ENCODE results near the gene ATP12A. TPM values are rescaled to one million over a fixed set of nuclear protein-coding genes. Genes with fewer than 3 reads are reported as not detected.

ATP12A gene
- total and polyA plus RNA-seq, 2 of the 8 experiments (the other 6 are each of a cell fraction or from before 2014, with no cell fraction given): 0.80 to 1.3 TPM

GRCh38 chr13:24742294-24742693 lies 62.1 kb downstream of the ATP12A start:
- whole genome bisulfite sequencing, 2 experiments (ENCODE audit: extremely low coverage in 1 of 2, insufficient coverage in 1 of 2, insufficient read length in 1 of 2, insufficient replicate concordance in 2 of 2, low coverage in 1 of 2, low lambda C conversion rate in 2 of 2, missing lambda C conversion rate in 1 of 2): 58% methylated on average over 2 of the region's 6 CpGs; no CpG with 5 or more reads in 1 of the 2 experiments
- DNase-seq (ENCODE audit: low read depth in 1 of 2, low spot score in 2 of 2) (no peak), FAIRE-seq (no peak)
- CTCF ChIA-PET (ENCODE audit: partially characterized antibody): interaction anchor here (0.6 to 2.7 kb wide), 8 partner anchors 8 to 695 kb away, joined by 3 to 12 read pairs (median 5); no protein-coding TSS in a partner anchor
- Histone ChIP-seq H3K27me3 (replicated peaks in 1 of 4; ENCODE audit: control insufficient read depth in 3 of 4, extremely low read depth in 1 of 4, insufficient read depth in 3 of 4, low read length in 3 of 4) (peaks cover 31 to 41% (median 40%) of the 10 kb centered on the region in 4 experiments), H2BK120ac (replicated peaks; ENCODE audit: low read depth, low read length) (no peak overlapping the region), H3K27ac (ENCODE audit: low read depth, low read length) (no peak overlapping the region), H3K79me2 (ENCODE audit: control insufficient read depth in 1 of 2, insufficient read depth in 2 of 2, low read length in 2 of 2) (no peaks in the 10 kb centered on the region), H4K91ac (replicated peaks; ENCODE audit: insufficient read length, low read length) (no peak overlapping the region), H2BK12ac (ENCODE audit: low read depth, low read length) (no peak overlapping the region), H4K20me1 (replicated peaks in 1 of 2; ENCODE audit: control insufficient read depth in 1 of 2, insufficient read depth in 2 of 2, low read length in 2 of 2) (peaks cover 0 to 2% of the 10 kb centered on the region in 2 experiments), H3K4ac (replicated peaks; ENCODE audit: insufficient read length, low read depth, low read length) (no peak overlapping the region), H4K8ac (ENCODE audit: extremely low read depth, insufficient read depth, low read length) (no peak overlapping the region), H3K9me3 (ENCODE audit: insufficient read depth in 2 of 2, low read depth in 1 of 2, low read length in 1 of 2) (no peaks in the 10 kb centered on the region; a peak in 1 of 4 replicates), H2AFZ (ENCODE audit: low read length) (no peak overlapping the region), H3K9ac (replicated peaks in 1 of 4; ENCODE audit: extremely low read depth in 1 of 4, low read depth in 3 of 4, low read length in 3 of 4) (no peak overlapping the region), H3K4me2 (ENCODE audit: insufficient read depth in 1 of 2, low read depth in 2 of 2, low read length in 2 of 2) (no peak overlapping the region), H3K36me3 (ENCODE audit: control insufficient read depth in 2 of 4, insufficient read depth in 4 of 4, low read length in 3 of 4) (peaks cover 0 to 5% (median 0%) of the 10 kb centered on the region in 4 experiments; a peak in 1 of 8 replicates), H3K23ac (ENCODE audit: insufficient read length) (no peak overlapping the region), H3K18ac (ENCODE audit: extremely low read depth, low read length) (no peak overlapping the region), H3K14ac (ENCODE audit: insufficient read length) (no peak overlapping the region), H2BK15ac (ENCODE audit: low read length) (no peak overlapping the region), H3K4me1 (replicated peaks in 1 of 4; ENCODE audit: control insufficient read depth in 3 of 4, insufficient read depth in 4 of 4, low read length in 3 of 4) (peaks cover 0 to 12% (median 6%) of the 10 kb centered on the region in 4 experiments; a peak in 5 of 7 replicates), H3K4me3 (ENCODE audit: extremely low read depth in 1 of 4, insufficient read depth in 2 of 4, low read depth in 3 of 4, low read length in 4 of 4) (no peak overlapping the region), H2BK5ac (ENCODE audit: low read depth, low read length) (no peak overlapping the region), H3K56ac (replicated peaks; ENCODE audit: insufficient read length, low read depth, low read length) (no peak overlapping the region), H2AK5ac (ENCODE audit: low read depth, low read length) (no peak overlapping the region), H4K5ac (ENCODE audit: insufficient read length, low read depth, low read length) (no peak overlapping the region), H3K23me2 (ENCODE audit: low read depth, low read length) (peaks cover 8% of the 10 kb centered on the region; the same call in 1 of the 2 replicates), H2BK20ac (ENCODE audit: low read length) (no peak overlapping the region), H3K79me1 (ENCODE audit: low read depth, low read length) (no peaks in the 10 kb centered on the region)
- POLR2A ChIA-PET (ENCODE audit: partially characterized antibody): interaction anchor here (1.1 to 1.4 kb wide), 2 partner anchors 61 to 177 kb away, joined by 3 to 5 read pairs; no protein-coding TSS in a partner anchor
- TF ChIP-seq PHF8 (conservative IDR thresholded peaks at IDR 0.05; ENCODE audit: low read depth, low read length): no peak
- no peak for TF ChIP-seq CTBP2 (IDR thresholded peaks at IDR 0.05; ENCODE audit: borderline replicate concordance, insufficient read depth, insufficient read length, low read length)
- TF ChIP-seq, protein P1, sequence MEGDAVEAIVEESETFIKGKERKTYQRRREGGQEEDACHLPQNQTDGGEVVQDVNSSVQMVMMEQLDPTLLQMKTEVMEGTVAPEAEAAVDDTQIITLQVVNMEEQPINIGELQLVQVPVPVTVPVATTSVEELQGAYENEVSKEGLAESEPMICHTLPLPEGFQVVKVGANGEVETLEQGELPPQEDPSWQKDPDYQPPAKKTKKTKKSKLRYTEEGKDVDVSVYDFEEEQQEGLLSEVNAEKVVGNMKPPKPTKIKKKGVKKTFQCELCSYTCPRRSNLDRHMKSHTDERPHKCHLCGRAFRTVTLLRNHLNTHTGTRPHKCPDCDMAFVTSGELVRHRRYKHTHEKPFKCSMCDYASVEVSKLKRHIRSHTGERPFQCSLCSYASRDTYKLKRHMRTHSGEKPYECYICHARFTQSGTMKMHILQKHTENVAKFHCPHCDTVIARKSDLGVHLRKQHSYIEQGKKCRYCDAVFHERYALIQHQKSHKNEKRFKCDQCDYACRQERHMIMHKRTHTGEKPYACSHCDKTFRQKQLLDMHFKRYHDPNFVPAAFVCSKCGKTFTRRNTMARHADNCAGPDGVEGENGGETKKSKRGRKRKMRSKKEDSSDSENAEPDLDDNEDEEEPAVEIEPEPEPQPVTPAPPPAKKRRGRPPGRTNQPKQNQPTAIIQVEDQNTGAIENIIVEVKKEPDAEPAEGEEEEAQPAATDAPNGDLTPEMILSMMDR (IDR thresholded peaks at IDR 0.05; ENCODE audit: control extremely low read depth in 1 of 3, insufficient read depth in 1 of 3, low read depth in 1 of 3, low read length in 3 of 3): no peak
- TF ChIP-seq MAFK (IDR thresholded peaks at IDR 0.05; ENCODE audit: low read depth, low read length): no peak
- no peak for TF ChIP-seq KDM1A (IDR thresholded peaks at IDR 0.05; ENCODE audit: borderline replicate concordance, low read length)
- no peak for TF ChIP-seq POLR2AphosphoS5 (IDR thresholded peaks at IDR 0.05; ENCODE audit: low read depth, low read length)
- TF ChIP-seq, protein P2, sequence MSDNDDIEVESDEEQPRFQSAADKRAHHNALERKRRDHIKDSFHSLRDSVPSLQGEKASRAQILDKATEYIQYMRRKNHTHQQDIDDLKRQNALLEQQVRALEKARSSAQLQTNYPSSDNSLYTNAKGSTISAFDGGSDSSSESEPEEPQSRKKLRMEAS (IDR thresholded peaks at IDR 0.05): no peak
- TF ChIP-seq BRCA1 (IDR thresholded peaks at IDR 0.05; ENCODE audit: low read depth, low read length): no peak
- TF ChIP-seq NRF1 (IDR thresholded peaks at IDR 0.05; ENCODE audit: low read depth, low read length): no peak
- no peak for TF ChIP-seq RNF2 (IDR thresholded peaks at IDR 0.05; ENCODE audit: borderline replicate concordance, low read depth, low read length, missing control alignments, poor library complexity, severe bottlenecking)

All from H1 (cell line).